ENCODE results near the gene TSPAN31.

TSPAN31 gene

DNA sequence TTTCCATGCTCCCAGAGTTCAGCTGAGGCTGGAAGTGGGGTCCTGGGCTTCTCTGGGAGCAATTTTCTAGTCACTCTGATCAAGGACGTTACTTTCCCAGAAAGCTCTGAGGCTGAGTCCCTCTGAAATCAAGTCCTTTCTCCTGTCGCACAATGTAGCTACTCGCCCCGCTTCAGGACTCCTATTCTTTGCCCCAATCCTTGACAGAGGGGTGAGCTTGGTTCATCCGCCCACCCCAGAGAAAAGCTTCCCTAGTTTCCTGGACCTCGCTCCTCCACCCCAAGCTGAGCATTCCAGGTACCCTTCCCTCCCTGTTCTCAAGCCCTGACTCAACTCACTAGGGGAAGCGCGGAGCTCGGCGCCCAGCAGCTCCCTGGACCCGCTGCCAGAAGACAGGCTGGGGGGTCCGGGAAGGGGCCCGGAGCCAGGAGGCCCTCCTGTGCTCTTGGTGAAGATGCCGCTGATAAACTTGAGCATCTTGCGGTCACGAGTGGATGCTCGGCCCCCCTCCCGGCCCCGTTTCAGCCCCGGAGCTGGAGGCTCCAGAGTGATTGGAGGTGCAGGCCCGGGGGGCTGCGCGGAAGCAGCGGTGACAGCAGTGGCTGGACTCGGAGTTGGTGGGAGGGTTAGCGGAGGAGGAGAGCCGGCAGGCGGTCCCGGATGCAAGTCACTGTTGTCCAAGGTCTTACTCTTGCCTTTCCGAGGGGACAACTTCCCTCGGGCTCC is 7.9 kb upstream of the TSPAN31 start:
- DNase-seq: no peak

DNA sequence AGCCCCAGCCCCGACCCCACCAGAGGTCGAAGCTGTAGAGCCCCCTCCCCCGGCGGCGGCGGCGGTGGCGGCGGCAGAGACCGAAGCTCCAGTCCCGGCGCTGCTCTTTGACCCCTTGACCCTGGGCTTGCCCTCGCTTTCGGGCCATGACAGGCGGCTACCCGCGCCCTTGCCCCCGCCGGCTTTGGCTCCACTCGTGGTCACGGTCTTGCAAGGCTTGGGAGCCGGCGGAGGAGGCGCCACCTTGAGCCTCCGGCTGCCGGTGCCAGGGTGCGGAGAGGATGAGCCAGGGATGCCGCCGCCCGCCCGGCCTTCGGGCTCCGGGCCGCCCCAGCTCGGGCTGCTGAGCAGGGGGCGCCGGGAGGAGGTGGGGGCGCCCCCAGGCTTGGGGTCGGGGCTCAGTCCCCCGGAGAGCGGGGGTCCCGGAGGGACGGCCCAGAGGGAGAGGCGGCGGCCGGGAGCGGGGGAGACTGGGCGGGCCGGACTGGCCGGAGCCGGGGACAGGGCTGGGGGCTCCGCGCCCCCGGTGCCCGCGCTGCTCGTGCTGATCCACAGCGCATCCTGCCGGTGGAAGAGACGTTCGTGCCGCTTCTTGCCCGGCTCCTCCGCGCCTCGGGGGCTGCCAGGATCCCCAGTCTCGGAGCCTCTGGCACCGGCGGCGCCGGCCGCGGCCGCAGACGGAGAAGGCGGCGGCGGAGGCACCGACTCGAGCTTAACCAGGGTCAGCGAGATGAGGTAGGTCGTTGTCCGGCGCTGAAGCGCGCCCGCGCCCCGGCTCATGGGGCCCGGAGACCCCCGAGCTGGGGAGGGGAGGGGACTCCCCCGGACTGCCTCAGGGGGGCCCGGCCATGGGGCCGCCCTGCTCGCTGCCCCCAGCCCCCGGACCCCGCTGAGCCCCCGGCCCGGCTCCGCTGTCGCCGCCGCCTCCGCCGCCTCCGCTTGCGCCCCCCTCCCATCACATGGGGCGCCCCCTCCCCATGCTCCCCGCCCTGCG is 7.1 kb upstream of the TSPAN31 start:
- DNase-seq: no peak

DNA sequence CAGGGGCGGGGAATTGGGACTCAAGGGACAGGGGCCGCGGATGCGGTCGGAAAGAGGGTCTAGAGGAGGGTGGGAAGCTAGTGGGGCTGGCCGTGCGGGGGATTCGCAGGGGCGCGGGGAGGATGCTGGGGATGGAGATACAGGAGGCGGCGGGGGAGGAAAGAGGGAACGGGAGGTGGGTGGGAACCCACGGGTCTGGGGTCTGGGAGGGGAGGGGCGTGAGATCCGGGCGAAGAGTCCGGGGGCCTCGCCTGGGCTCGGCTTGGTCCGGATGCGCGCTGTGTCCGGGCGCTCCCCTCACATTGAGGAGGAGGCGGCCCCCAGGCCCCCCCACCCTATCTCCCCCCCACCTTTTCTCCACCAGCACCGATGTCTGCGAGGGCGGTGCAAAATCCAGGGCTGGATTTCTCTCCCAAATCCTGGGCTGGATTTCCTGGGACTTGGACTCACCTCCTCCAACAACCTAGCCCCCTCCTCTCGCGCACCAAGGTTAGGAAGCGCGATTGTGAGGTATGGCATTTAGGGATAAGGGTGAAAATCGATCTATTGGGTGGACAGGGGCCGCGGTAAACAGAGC is 6.1 kb upstream of the TSPAN31 start, which contains the start of gene AGAP2:
Gene AGAP2, minus strand, starts transcription at position 82 of the 577 bp plus-strand sequence. CDS start 496 bp downstream, outside the sequence.
- no peak for DNase-seq

DNA sequence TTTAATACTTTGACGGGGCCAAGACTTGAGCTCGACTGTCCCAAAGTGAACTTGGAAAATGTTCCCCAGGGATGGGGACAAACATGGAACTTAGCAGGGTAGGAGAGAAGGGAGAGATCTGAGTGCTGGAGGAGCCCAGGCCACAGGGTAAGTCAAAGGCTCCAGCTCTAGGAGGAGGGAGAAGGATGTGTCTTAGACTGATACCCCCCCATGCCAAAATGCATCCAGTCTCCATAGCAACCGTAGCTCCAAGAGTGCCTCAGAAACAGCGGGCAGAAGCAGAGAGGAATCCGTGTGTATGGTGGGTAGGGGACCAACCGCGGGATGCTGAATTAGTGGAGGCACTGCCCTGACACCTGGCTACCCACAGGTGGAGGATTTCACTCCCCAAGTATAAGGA is 5.5 kb upstream of the TSPAN31 start:
- DNase-seq: no peak

DNA sequence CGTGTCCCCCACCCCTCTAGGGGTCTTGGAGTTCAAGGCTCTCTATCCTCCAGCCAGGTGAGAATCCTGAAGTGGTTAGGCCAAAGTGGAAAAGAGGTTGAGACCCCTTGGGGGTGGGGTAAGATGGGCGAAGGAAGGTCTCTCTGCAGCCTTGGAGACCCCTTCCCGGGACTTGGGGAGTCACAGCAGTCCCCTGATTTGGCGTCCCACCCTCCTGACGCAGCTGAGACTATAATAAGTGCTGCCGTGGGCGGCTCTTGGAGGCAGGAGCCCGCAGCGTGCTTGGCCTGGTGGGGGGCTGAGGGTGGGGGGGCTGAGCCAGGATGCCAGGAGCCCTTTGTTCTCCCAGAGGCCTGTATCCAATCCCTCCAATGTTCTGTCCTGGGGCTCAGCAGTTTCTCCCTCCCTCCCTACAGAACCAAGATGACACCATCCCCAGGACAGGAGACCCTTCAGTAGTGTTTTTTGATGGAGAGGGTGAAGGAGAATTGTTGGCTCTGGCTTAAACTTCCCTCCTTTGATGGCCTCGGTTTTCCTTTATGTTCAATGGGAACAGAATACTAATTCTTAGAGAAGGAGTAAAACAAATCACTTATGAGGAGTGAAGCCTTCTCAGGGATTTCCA is 4.8 kb upstream of the TSPAN31 start:
- no peak for DNase-seq

DNA sequence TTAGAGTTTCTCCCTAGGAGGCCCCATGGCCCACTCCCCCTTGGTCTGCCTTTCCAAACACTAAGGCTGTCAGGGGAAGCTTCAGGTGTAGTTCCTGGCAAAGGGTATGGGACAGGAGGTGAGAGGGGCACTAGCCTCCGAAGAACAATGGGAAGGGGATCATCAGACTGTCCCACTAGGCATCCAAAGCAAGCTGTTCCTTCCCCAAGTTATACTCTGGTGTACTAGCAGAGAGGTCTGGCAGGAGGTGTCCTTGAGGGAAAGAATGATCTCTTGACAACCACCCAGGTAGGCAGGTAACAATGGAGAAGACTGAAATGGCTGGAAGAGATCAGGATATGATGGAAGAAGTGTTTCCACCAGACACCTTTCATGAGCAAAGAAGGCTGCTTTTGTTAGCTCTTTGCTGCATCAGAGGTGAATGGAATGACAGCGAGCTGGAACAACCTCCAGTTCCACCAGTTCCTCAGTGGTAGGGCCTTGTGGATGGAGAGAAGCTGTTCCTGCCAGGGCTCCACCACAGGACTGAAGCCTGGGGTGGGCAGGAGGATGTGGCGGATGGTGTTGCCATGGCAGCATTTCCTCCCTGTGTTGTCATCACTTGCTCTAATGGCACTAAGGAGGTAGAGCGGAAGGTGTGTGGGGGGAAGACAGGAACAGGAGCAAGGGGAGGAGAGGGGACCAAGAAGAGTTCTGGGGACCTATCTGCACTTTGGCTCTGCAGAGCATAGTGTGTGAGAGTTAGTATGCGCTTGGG is 4.0 kb upstream of the TSPAN31 start:
- no peak for DNase-seq

DNA sequence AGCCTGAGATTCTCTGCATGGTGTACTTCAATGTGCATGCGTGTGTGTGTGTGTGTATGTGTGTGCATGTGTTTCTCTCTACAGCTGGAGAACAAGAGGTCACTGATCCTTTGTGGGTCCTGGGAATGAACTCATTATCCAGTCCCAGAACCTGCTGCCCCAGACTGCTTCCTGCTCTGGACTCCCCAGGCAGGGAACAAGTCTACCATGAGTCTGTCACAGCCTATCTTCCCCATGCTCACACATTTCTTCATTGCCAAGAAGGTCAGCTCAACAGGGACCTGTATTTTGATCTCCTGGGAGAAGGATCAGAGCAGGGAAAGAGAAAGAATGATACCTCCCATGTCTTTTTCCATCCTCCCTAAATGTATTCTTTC is 3.4 kb upstream of the TSPAN31 start:
- DNase-seq: no peak

DNA sequence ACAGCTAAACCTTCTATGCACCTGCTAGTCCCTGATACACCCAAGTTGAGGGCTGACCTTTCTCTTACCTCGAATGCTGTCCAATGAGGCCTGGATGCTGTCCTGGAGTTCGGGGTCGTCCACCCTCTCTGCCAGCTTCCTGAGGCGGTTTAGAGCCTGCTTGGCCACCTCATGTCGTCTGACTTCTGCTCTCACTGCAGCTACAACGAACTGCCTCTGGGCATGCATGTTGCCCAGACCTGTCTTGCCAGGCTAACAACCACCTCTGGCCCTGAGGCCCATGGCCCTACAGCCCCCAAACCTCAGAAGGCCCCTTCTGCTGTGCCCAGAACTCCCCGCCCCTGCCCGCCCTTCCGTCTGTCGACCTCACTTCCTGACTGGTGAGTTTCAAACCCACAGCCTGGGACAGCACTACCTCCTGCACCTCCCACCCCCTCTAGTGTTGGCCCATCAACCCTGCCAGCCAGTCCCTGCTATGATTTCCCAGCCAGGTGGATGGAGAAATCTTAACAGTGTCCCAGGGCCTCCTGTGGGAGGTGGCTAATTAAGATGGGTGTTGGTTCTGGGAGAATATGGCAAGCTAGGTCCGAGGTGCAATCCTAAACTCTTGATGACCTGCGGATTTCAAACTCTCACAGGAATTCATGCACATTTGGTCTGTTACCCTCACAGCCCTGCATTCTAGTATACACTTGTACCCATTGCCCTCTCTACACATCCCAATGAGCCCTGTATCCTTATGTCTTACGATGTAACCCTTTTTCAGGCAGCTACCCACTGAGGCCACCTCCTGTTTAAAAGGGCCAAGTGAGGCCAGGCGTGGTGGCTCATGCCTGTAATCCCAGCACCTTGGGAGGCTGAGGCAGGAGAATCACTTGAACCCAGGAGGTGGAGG is 2.7 kb upstream of the TSPAN31 start:
- no peak for DNase-seq

DNA sequence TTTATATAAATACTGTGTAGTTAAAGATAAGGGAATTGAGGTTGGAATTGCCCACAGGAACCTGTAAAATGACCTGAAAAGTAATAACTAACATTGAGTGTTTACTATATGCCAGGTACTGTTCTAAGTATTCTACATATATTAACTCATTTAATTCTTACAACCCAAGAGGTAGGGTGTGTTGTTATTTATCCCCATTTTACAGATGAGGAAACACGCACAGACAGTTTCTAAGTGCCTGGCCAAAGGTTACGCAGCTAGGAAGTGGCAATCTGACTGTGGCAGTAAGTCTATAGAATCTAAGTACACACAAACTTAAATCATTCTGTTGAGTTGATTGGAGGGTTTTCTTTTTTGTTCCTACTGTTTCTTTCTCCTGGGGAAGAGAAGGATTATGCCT is 1.1 kb upstream of the TSPAN31 start:
- no peak for DNase-seq

DNA sequence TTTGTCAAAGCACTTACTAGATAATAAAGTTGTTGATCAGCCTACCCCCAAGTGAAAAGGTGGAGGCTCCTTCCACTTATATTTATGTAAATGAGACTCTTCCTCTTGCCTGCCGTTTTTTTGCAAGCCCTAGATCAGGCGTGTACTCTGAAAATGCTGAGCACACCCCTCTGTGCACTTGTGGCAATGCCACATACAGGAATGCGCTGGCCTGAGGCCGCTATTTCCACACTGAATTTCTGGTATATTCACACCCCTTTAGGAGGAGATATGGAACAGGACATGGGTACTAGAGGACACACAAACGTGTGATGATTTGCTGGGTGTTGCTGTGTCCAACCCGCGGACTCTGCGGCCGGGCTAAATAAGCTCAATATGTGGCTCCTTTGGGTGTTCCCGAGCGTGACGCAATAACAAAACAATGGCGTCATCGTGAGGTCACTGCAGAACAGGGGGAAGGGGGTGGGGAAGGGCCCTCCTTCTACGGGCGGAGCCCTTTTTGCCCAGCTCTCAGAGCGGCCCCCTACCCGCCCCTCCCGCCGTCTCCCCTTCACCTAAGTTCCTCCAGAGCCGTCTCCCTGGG is 554 bp upstream of the TSPAN31 start:
- no peak for DNase-seq

DNA sequence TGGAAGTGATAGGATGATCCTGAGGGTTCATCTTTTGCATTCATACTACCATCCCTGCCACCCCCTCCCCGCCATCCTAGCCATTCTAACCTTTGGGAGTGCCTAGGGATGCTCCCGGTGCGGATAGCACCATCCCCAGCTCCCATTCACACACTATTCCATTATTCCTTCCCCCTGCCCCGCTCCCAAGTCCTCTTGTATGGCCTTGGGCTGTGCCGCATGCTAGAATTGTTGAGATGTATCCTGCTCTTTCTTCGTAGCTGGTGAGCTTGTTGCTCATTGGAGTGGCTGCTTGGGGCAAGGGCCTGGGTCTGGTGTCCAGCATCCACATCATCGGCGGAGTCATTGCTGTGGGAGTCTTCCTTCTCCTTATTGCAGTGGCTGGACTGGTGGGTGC is 644 bp downstream of the TSPAN31 start:
- no peak for DNase-seq

DNA sequence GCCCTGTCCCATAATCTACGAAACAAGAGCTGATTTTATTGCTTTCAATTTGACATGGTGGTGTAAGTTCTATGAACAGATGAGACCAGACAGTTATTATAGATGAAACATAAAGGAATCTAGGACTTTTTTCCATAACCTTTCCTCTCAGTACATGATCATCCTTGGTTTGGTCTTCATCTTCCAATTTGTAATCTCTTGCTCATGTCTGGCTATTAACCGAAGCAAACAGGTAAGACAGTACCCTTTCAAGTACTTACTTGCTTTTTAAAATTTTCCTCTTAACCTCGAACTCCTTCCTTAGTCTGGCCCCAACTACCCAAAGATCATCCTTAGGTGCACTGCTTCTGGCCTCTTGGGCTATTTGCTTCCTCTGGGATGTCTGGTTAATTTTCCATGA is 1.2 kb downstream of the TSPAN31 start:
- no peak for DNase-seq

DNA sequence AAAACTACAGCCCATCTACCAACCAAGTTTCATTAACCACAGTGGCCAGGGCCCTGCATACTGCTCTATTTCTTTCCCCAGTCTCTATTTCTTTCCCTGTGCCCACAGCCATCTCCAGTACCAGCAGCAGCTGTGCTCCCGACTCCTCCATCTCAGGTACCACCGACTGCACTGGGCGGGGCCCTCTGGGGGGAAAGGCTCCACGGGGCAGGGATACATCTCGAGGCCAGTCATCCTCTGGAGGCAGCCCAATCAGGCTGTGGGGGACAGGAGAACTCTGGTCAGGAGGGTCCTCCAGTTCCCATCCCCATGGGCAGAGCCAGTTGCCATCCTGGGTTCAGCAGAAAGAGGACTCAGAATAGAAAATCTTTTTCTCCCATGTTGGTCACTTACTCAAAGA is 4.2 kb downstream of the TSPAN31 start:
- no peak for DNase-seq

DNA sequence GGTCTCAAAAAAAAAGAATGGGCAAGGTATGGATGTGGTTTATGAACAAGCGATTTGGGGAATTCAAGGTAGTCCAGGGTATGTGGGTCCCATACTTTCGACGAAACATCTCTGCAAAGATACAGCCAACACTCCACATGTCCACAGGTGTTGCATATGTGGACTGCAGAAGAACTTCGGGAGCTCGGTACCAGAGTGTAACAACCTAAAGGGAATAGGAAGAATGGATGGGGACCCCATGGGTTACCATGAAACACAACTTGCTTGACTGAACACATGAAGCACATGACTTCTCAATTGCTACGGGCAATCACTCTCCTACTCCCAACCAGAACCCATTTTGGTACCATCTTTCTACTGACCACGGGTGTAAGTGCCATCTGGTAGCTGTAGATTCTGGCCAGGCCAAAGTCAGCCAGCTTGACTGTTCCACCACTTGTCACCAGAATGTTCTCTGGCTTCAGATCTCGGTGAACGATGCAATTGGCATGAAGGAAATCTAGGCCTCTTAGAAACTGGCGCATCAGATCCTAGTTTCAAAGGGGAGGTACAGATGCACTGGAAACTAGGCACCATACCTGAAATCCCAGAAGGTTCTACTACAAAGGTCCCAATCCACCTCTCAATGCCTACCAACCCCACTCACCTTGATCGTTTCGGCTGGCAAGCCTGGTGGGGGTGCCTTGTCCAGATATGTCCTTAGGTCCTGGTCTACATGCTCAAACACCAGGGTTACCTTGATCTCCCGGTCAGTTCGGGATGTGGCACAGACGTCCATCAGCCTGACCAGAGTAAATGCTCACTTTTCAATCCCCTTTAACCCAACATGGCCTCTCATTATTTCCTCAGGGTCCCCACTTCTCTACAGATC is 6.0 kb downstream of the TSPAN31 start:
- DNase-seq: no peak

DNA sequence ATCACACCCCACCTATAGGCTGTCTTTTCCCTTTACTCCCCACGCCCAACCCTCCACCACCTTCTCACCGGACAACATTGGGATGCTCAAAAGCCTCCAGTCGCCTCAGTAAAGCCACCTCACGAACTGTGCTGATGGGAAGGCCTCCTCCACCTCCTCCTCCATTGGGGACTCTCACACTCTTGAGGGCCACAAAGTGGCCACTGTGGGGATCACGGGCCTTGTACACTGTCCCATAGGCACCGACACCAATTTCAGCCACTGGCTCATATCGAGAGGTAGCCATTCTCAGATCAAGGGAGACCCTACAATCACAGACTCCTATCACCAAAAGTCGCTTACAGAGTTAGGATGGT is 6.6 kb downstream of the TSPAN31 start:
- no peak for DNase-seq

DNA sequence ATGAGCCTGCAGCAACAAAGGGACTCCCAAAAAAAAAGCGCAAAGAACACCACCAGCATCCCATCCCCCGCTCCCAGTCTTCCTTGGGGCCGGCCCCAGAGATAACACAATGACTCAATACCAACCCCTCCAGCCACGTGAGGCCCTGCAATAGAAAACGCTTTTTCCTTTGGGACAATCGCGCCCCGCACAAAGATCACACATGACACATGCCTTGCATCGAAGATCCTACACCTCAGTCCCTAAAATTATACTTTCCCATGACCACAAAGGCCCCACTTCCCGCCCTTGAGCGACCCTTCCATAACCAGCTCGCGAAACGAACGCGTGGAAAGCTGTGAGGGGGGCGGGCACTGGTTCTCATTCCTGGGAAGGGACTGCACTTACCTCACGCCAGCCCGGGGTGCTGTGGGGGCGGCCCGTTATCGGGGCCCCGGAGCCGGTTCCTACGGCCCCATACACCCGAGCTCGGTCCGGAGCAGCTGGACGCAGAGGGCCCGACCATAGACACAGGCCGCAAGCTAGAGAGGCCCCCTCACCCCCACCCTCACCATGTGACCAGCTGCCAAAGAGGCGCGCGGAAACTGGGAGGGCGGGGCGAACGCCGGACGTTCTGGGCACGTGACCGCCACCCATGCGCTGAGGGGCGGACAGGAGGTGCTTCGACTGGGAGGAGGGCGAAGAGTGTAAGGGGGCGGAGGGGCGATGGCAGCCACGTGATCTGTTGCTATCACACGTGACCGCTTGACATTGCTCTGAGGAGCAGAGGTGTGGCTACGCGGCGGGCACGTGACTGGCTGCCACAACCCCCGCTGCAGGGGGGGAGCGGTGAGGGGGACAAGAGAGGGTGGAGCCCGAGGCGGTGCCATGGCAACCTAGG is 7.2 kb downstream of the TSPAN31 start, which contains the start of gene CDK4:
Gene CDK4, minus strand, starts transcription at position 523 of the 880 bp plus-strand sequence. CDS start 593 bp downstream, outside the sequence.
- peak; percentile 97 to 99 for DNase-seq

DNA sequence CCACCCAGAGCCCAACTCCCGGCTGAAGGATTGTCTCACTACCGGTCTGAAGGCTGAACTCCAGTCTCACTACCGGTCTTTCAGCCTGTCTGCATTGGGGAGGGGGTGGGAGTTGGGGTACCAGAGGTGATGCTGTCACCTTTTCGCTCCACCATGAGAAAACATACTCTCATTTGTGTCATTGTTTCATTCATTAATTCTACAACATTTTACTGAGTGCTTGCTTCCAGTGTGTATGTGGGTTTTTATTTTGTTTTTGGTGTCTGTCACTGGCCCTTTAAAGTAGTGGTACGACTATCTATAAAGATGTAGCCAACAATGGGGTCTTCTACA is 7.8 kb downstream of the TSPAN31 start:
- no peak for DNase-seq

DNA sequence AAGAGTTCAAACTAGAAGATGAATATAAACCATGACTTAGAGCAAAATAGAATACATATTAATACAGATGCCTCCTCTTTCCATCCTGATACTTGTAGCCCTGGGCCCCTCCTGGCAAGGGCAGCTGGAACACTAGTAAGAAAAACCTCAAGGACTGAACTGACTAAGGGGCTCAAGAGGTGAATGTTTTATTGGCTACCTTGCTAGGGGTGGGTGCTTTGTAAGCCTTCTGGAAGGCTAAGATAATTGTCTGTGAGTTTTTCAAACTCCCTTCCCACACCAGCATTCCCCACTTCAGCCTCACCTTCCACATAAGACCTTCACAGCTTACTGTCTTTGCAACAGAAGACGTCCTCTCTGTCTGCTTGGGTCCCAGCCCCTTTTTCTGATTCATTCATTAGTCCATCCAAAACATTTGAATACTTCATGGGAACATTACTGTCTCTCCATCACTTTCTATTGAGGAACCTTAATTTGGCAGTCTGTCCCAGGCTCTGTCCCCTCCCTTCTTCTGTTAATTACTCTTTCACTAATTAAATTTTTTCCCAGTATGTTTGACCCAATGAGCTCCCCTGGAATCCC is 9.0 kb downstream of the TSPAN31 start:
- DNase-seq: no peak

Data from SW 1271 (cell line).